ENCODE data around the gene CIAPIN1.

The CIAPIN1 gene

DNA sequence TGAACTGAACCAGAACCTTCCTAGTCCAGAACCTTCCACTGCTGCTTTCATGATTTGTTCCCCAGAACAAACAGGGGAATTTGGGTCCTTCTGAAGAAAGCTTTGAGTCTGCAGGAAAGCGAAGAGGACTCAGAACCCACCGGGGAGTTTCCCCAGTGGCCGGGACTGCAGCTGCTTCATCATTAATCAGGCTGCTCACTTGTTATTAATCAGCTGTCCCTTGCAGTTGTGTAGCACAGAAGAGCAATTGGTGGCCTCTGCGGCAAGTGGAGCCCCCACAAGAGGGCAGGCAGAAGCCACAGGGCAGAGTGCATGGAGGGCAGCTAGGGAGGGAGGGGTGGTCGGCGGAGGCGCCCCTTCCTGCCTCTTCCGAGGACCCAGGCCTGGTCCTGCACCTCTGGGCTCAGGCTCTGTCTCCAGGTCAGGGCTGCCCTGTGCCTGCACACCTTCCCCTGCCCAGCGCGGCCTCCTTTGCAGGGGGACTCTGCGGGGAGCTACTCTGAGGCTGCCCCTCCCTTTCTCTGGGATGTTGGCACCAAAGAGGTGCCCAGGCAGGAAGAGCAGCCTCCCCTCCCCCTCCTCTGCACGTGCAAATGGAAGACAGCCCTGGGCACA is 35.7 kb downstream of the CIAPIN1 start:
- DNase-seq (ENCODE audit: low read depth in 1 of 2, low spot score in 1 of 2) = no peak
- TF ChIP-seq SPI1 (IDR thresholded peaks at IDR 0.05; ENCODE audit: borderline replicate concordance, low read depth) = no peak
- TF ChIP-seq POLR2AphosphoS5 (IDR thresholded peaks at IDR 0.05; ENCODE audit: low read depth) = no peak
- TF ChIP-seq, protein P1, sequence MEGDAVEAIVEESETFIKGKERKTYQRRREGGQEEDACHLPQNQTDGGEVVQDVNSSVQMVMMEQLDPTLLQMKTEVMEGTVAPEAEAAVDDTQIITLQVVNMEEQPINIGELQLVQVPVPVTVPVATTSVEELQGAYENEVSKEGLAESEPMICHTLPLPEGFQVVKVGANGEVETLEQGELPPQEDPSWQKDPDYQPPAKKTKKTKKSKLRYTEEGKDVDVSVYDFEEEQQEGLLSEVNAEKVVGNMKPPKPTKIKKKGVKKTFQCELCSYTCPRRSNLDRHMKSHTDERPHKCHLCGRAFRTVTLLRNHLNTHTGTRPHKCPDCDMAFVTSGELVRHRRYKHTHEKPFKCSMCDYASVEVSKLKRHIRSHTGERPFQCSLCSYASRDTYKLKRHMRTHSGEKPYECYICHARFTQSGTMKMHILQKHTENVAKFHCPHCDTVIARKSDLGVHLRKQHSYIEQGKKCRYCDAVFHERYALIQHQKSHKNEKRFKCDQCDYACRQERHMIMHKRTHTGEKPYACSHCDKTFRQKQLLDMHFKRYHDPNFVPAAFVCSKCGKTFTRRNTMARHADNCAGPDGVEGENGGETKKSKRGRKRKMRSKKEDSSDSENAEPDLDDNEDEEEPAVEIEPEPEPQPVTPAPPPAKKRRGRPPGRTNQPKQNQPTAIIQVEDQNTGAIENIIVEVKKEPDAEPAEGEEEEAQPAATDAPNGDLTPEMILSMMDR (IDR thresholded peaks at IDR 0.05; ENCODE audit: insufficient read depth, low read length) = no peak
- TF ChIP-seq, protein P2, sequence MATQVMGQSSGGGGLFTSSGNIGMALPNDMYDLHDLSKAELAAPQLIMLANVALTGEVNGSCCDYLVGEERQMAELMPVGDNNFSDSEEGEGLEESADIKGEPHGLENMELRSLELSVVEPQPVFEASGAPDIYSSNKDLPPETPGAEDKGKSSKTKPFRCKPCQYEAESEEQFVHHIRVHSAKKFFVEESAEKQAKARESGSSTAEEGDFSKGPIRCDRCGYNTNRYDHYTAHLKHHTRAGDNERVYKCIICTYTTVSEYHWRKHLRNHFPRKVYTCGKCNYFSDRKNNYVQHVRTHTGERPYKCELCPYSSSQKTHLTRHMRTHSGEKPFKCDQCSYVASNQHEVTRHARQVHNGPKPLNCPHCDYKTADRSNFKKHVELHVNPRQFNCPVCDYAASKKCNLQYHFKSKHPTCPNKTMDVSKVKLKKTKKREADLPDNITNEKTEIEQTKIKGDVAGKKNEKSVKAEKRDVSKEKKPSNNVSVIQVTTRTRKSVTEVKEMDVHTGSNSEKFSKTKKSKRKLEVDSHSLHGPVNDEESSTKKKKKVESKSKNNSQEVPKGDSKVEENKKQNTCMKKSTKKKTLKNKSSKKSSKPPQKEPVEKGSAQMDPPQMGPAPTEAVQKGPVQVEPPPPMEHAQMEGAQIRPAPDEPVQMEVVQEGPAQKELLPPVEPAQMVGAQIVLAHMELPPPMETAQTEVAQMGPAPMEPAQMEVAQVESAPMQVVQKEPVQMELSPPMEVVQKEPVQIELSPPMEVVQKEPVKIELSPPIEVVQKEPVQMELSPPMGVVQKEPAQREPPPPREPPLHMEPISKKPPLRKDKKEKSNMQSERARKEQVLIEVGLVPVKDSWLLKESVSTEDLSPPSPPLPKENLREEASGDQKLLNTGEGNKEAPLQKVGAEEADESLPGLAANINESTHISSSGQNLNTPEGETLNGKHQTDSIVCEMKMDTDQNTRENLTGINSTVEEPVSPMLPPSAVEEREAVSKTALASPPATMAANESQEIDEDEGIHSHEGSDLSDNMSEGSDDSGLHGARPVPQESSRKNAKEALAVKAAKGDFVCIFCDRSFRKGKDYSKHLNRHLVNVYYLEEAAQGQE (IDR thresholded peaks at IDR 0.05; ENCODE audit: insufficient replicate concordance, low read depth) = no peak
- TF ChIP-seq GABPA (IDR thresholded peaks at IDR 0.05; ENCODE audit: low read depth) = no peak
- H3K4me3 ChIP-seq (replicated peaks; ENCODE audit: insufficient read depth, low read length) = no peak overlapping the region
- H3K27ac ChIP-seq (replicated peaks) = no peak overlapping the region
- no peaks in the 10 kb centered on the region for H3K27me3 ChIP-seq (ENCODE audit: insufficient read depth, poor library complexity, severe bottlenecking)

DNA sequence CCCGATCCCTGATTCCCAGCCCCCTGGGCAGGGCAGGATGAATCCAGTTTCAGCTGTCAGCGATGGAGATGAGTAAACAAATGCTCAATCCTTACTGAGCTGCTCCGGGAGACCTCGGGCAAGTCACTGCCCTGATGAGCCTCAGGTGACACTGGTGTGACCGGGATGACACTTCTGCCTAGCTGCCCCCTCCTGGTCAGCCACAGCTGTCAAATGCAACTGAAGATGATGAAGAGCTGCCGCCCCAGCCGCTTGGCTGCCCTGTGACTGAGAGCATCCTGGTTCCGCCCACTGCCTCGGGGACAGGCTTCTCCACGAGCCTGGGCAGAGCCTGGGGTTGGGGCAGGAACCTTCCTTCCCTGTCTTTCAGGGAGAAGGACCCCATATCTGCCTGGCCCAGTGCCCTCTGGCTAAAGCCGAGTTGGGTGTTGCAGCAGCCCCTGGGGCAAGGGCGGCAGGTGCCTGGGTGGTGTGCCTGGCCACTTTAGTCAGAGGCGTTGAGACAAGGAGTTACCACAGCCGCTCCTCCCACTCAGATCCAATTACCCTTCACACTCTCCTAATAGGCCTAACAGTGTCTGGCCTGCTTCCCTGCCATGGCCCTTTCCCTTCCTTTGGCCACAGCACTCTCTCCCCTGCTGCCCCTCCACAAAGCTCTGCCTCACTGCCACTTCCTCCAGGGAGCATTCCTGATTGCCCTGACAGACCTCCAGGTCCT is 37.2 kb downstream of the CIAPIN1 start:
- TF ChIP-seq, protein P1 (IDR thresholded peaks at IDR 0.05; ENCODE audit: insufficient read depth, low read length) = no peak
- TF ChIP-seq POLR2AphosphoS5 (IDR thresholded peaks at IDR 0.05; ENCODE audit: low read depth) (no peak), SPI1 (IDR thresholded peaks at IDR 0.05; ENCODE audit: borderline replicate concordance, low read depth) (no peak), GABPA (IDR thresholded peaks at IDR 0.05; ENCODE audit: low read depth) (no peak)
- TF ChIP-seq, protein P2 (IDR thresholded peaks at IDR 0.05; ENCODE audit: insufficient replicate concordance, low read depth) = no peak
- H3K4me3 ChIP-seq (replicated peaks; ENCODE audit: insufficient read depth, low read length) = no peak overlapping the region
- no peaks in the 10 kb centered on the region for H3K27me3 ChIP-seq (ENCODE audit: insufficient read depth, poor library complexity, severe bottlenecking)
- no peak overlapping the region for H3K27ac ChIP-seq (replicated peaks)
- DNase-seq (ENCODE audit: low read depth in 1 of 2, low spot score in 1 of 2) = no peak

DNA sequence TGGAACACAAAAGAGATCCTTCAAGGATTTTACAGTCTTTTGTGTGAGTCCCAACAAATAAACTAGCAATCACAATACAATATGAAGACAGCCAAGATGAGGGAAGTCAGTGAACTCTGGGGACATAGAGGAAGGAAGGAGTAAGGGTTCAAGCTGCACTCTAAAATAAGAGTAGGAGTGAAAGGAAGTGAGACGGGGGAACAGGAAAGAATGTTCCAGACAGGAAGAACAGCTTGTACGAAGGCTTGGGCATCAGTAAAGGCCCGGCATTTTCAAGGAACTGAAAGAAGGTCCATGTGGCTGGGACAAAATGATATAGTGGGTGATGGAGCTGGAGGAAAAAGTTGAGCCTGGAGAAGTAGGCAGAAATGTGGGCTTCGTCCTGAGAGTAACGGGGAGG is 38.1 kb downstream of the CIAPIN1 start:
- TF ChIP-seq, protein P1 (IDR thresholded peaks at IDR 0.05; ENCODE audit: insufficient read depth, low read length) = no peak
- TF ChIP-seq, protein P2 (IDR thresholded peaks at IDR 0.05; ENCODE audit: insufficient replicate concordance, low read depth) = no peak
- TF ChIP-seq SPI1 (IDR thresholded peaks at IDR 0.05; ENCODE audit: borderline replicate concordance, low read depth) (no peak), GABPA (IDR thresholded peaks at IDR 0.05; ENCODE audit: low read depth) (no peak), POLR2AphosphoS5 (IDR thresholded peaks at IDR 0.05; ENCODE audit: low read depth) (no peak)
- Histone ChIP-seq H3K27ac (replicated peaks) (no peak overlapping the region), H3K4me3 (replicated peaks; ENCODE audit: insufficient read depth, low read length) (no peak overlapping the region), H3K27me3 (ENCODE audit: insufficient read depth, poor library complexity, severe bottlenecking) (no peaks in the 10 kb centered on the region)
- DNase-seq (ENCODE audit: low read depth in 1 of 2, low spot score in 1 of 2) = no peak
